SK-N-SH (cell line): ENCODE results near the gene PARD3B. TPM values are rescaled to one million over a fixed set of nuclear protein-coding genes. Genes with fewer than 3 reads are reported as not detected.

ENCODE experiments used
- CTCF ChIA-PET: fragments of 300-600, 350-600 bp; formaldehyde crosslinking; extraction: SDS; loops from one replicate; lab custom pipeline; 2021; lab: Yijun Ruan, JAX
- POLR2A ChIA-PET: fragments of 350-600 bp; sonication (Branson Sonifier 250); formaldehyde crosslinking; extraction: SDS; loops from one replicate; lab custom pipeline; 2020; ENCODE audit warnings: antibody characterized with exemption, inconsistent platforms; lab: Yijun Ruan, JAX
- DNase-seq: peaks from one replicate; pipeline ENCODE4 v3.0.0; 2012
- H2AFZ ChIP-seq: fragments of 200-600 bp; sonication (generic); 2 replicates; pipeline ENCODE4 v1.8.1; 2016; ENCODE audit warnings: antibody characterized with exemption, mild to moderate bottlenecking, low read depth
- H3F3A ChIP-seq: fragments of 200-600 bp; sonication (generic); replicated peaks from 2 replicates; pipeline ENCODE3; 2016; ENCODE audit warnings: antibody characterized with exemption, mild to moderate bottlenecking; ENCODE audit not compliant: insufficient read depth
- H3K27ac ChIP-seq, 2 experiments: fragments of 200-500 bp in 1 of 2; fragments of 200-600 bp in 1 of 2; sonication (Bioruptor generic) in 1 of 2; sonication (generic), shearing (Covaris generic) in 1 of 2; 2 replicates each; pipeline versions ENCODE4 v1.5.1 to v1.6.1; 2014 to 2016; ENCODE audit warnings: low read depth in 2 of 2, inconsistent platforms in 1 of 2, low read length in 1 of 2, mild to moderate bottlenecking in 1 of 2, mixed read lengths in 1 of 2
- H3K27me3 ChIP-seq: fragments of 200-600 bp; sonication (generic), shearing (Covaris generic); 2 replicates; pipeline ENCODE4 v1.6.1; 2016; ENCODE audit warnings: mixed run types; ENCODE audit not compliant: insufficient read depth
- H3K36me3 ChIP-seq, 2 experiments: fragments of 200-500 bp in 1 of 2; fragments of 200-600 bp in 1 of 2; sonication (Bioruptor generic) in 1 of 2; sonication (generic) in 1 of 2; replicated peaks in 1 of 2; 2 replicates each; pipeline versions ENCODE3 to v1.5.1; 2014 to 2016; ENCODE audit warnings: low read length in 1 of 2, mild to moderate bottlenecking in 1 of 2; ENCODE audit not compliant: insufficient read depth in 2 of 2, control insufficient read depth in 1 of 2
- H3K4me1 ChIP-seq, 2 experiments: fragments of 200-500 bp in 1 of 2; fragments of 200-600 bp in 1 of 2; sonication (Bioruptor generic) in 1 of 2; sonication (generic), shearing (Covaris generic) in 1 of 2; 2 replicates each; pipeline versions ENCODE4 v1.5.1 to v1.6.1; 2014 to 2016; ENCODE audit warnings: low read depth in 1 of 2, low read length in 1 of 2, mixed run types in 1 of 2; ENCODE audit not compliant: insufficient read depth in 2 of 2, control insufficient read depth in 1 of 2
- H3K4me2 ChIP-seq: fragments of 200-600 bp; sonication (generic), shearing (Covaris generic); 2 replicates; pipeline ENCODE4 v1.6.1; 2017; ENCODE audit warnings: mixed run types
- H3K4me3 ChIP-seq, 2 experiments: fragments of 200-500 bp in 1 of 2; fragments of 200-600 bp in 1 of 2; sonication (Bioruptor generic) in 1 of 2; sonication (generic), shearing (Covaris generic) in 1 of 2; 2 replicates each; pipeline versions ENCODE4 v1.5.1 to v1.8.1; 2014 to 2016; ENCODE audit warnings: low read depth in 2 of 2, inconsistent platforms in 1 of 2, low read length in 1 of 2, mild to moderate bottlenecking in 1 of 2, mixed read lengths in 1 of 2, moderate library complexity in 1 of 2
- H3K79me2 ChIP-seq: fragments of 200-600 bp; sonication (generic); 2 replicates; pipeline ENCODE4 v1.8.1; 2017; ENCODE audit warnings: mild to moderate bottlenecking; ENCODE audit not compliant: insufficient read depth
- H3K9ac ChIP-seq: fragments of 200-600 bp; sonication (generic); 2 replicates; pipeline ENCODE4 v1.6.1; 2017; ENCODE audit warnings: mixed run types
- H3K9me2 ChIP-seq: fragments of 200-600 bp; sonication (generic); 2 replicates; pipeline ENCODE4 v1.6.1; 2017; ENCODE audit warnings: mixed run types
- H3K9me3 ChIP-seq: fragments of 200-600 bp; sonication (generic); 2 replicates; pipeline ENCODE4 v1.6.1; 2017; ENCODE audit warnings: mixed run types, mild to moderate bottlenecking, moderate library complexity
- H4K20me1 ChIP-seq: fragments of 200-600 bp; sonication (generic); 2 replicates; pipeline ENCODE4 v1.6.1; 2017; ENCODE audit warnings: mild to moderate bottlenecking, mixed run types; ENCODE audit not compliant: insufficient read depth
- CTCF ChIP-seq: fragments of 200-600 bp; sonication (generic); IDR thresholded peaks from 2 replicates; pipeline ENCODE4 v1.6.1; 2017; ENCODE audit warnings: antibody characterized with exemption, mild to moderate bottlenecking, moderate library complexity
- EZH2phosphoT487 ChIP-seq: fragments of 200-600 bp; sonication (generic); IDR thresholded peaks from 2 replicates; pipeline ENCODE4 v1.6.1; 2017; ENCODE audit warnings: low read depth, mixed run types, mild to moderate bottlenecking, antibody characterized with exemption, moderate library complexity, borderline replicate concordance
- FOSL2 ChIP-seq: IDR thresholded peaks from 2 replicates; pipeline ENCODE4 v1.4.0; 2012; ENCODE audit warnings: low read depth, mild to moderate bottlenecking, moderate library complexity, borderline replicate concordance
- FOXJ3 ChIP-seq: sonication (generic); formaldehyde crosslinking; IDR thresholded peaks from 2 replicates; pipeline ENCODE4 v1.5.1; 2020; ENCODE audit warnings: mild to moderate bottlenecking, missing genetic modification reagents
- FOXM1 ChIP-seq: IDR thresholded peaks from 2 replicates; pipeline ENCODE4 v1.4.0; 2012; ENCODE audit warnings: low read depth, mild to moderate bottlenecking
- GABPA ChIP-seq: IDR thresholded peaks from 2 replicates; pipeline ENCODE4 v1.4.0; 2012; ENCODE audit warnings: low read depth, mild to moderate bottlenecking
- GATA2 ChIP-seq: sonication (generic); formaldehyde crosslinking; IDR thresholded peaks from 2 replicates; pipeline ENCODE4 v1.5.0; 2020; ENCODE audit warnings: mild to moderate bottlenecking, missing genetic modification reagents
- IRF3 ChIP-seq: fragments of 150-350 bp; IDR thresholded peaks from 2 replicates; pipeline ENCODE4 v1.6.1; 2016; ENCODE audit warnings: mild to moderate bottlenecking, low read depth, low read length
- JUND ChIP-seq: IDR thresholded peaks from 2 replicates; pipeline ENCODE4 v1.4.0; 2012
- MEF2A ChIP-seq: IDR thresholded peaks from 2 replicates; pipeline ENCODE4 v1.4.0; 2012; ENCODE audit warnings: low read depth, borderline replicate concordance
- MXI1 ChIP-seq: IDR thresholded peaks from 2 replicates; pipeline ENCODE4 v1.6.1; 2012; ENCODE audit warnings: mild to moderate bottlenecking, low read depth, low read length, improper control_type of control experiment
- NRF1 ChIP-seq: IDR thresholded peaks from 2 replicates; pipeline ENCODE4 v1.6.1; 2012; ENCODE audit warnings: low read depth, mild to moderate bottlenecking, low read length
- PBX3 ChIP-seq: IDR thresholded peaks from 2 replicates; pipeline ENCODE4; 2012
- POLR2AphosphoS5 ChIP-seq: IDR thresholded peaks from 2 replicates; pipeline ENCODE4 v1.6.1; 2012; ENCODE audit warnings: low read depth, low read length
- RAD21 ChIP-seq: IDR thresholded peaks from 2 replicates; pipeline ENCODE4 v1.6.1; 2012; ENCODE audit warnings: mild to moderate bottlenecking, low read length
- RFX5 ChIP-seq: IDR thresholded peaks from 2 replicates; pipeline ENCODE4 v1.6.1; 2012; ENCODE audit warnings: mild to moderate bottlenecking, improper control_type of control experiment, low read length
- RXRA ChIP-seq: IDR thresholded peaks from 2 replicates; pipeline ENCODE4 v1.4.0; 2012; ENCODE audit warnings: low read depth, mild to moderate bottlenecking, borderline replicate concordance
- TAF1 ChIP-seq: IDR thresholded peaks from 2 replicates; pipeline ENCODE4 v1.6.1; 2012; ENCODE audit warnings: low read depth, mild to moderate bottlenecking, low read length, moderate library complexity, borderline replicate concordance
- TEAD4 ChIP-seq: IDR thresholded peaks from 2 replicates; pipeline ENCODE4 v1.4.0; 2012; ENCODE audit warnings: mild to moderate bottlenecking, borderline replicate concordance; ENCODE audit not compliant: insufficient read depth
- USF2 ChIP-seq: fragments of 150-350 bp; IDR thresholded peaks from 2 replicates; pipeline ENCODE4 v1.6.1; 2017; ENCODE audit warnings: antibody characterized with exemption, low read length, low read depth, borderline replicate concordance
- WGBS: methylation state at CpG from one replicate; pipeline ENCODE4 v1.1.6; 2017; ENCODE audit warnings: low lambda C conversion rate; 5-methylcytosine and 5-hydroxymethylcytosine counted together
- polyA plus RNA-seq, 3 experiments: library from polyadenylated mRNA; depleted of rRNA; stranded (reverse); fragments of >200 nt; gene quantifications; 2 replicates each; pipeline ENCODE4 v1.2.3, GENCODE V29; 2012

Gene PARD3B
- polyA plus RNA-seq, 1 of the 3 experiments (the other 2 are of a cell fraction), result 0.87 TPM

GRCh38 chr2:204638471-204639194 is 93.4 kb downstream of the PARD3B start:
- Histone ChIP-seq H3K4me2 (no peak overlapping the region), H3K4me1 (no peaks in the 10 kb centered on the region), H3K36me3 (no peaks in the 10 kb centered on the region), H3K27me3 (no peaks in the 10 kb centered on the region), H3K9ac (no peak overlapping the region), H3K27ac (no peak overlapping the region), H3K79me2 (no peaks in the 10 kb centered on the region), H2AFZ (no peak overlapping the region), H3F3A (no peaks in the 10 kb centered on the region), H4K20me1 (no peaks in the 10 kb centered on the region), H3K9me3 (no peaks in the 10 kb centered on the region), H3K4me3 (no peak overlapping the region), H3K9me2 (no peaks in the 10 kb centered on the region)
- TF ChIP-seq TAF1, result no peak
- TF ChIP-seq MXI1, result no peak
- TF ChIP-seq CTCF, result no peak
- no peak for TF ChIP-seq NRF1
- no peak for TF ChIP-seq POLR2AphosphoS5
- no peak for TF ChIP-seq FOXJ3 (CRISPR knock-in tag)
- TF ChIP-seq FOSL2, result no peak
- no peak for TF ChIP-seq PBX3
- ChIA-PET CTCF (interaction anchor here (1.2 kb wide), 1 partner anchor 53 kb away, joined by 3 read pairs; no protein-coding TSS in a partner anchor), POLR2A (no interaction called here)
- DNase-seq, result no peak
- WGBS, result 84% methylated on average over 4 of the region's 4 CpGs

GRCh38 chr2:204643326-204643725 is 98.1 kb downstream of the PARD3B start:
- no peaks in the 10 kb centered on the region for H3K9me2 ChIP-seq
- H3F3A ChIP-seq, result peaks cover 11% of the 10 kb centered on the region
- no peak overlapping the region for H3K4me2 ChIP-seq
- H3K27me3 ChIP-seq, result no peaks in the 10 kb centered on the region
- WGBS, result 94% methylated on average over 4 of the region's 4 CpGs
- no peak overlapping the region for H3K27ac ChIP-seq
- no peaks in the 10 kb centered on the region for H3K36me3 ChIP-seq
- H3K4me3 ChIP-seq, result no peak overlapping the region
- no peaks in the 10 kb centered on the region; a peak in 1 of 4 replicates for H3K4me1 ChIP-seq
- H2AFZ ChIP-seq, result no peak overlapping the region
- no peak for DNase-seq
- no peaks in the 10 kb centered on the region for H4K20me1 ChIP-seq
- no peak overlapping the region for H3K9ac ChIP-seq
- no peaks in the 10 kb centered on the region for H3K9me3 ChIP-seq
- CTCF ChIA-PET, result no interaction called here
- POLR2A ChIA-PET, result no interaction called here
- H3K79me2 ChIP-seq, result no peaks in the 10 kb centered on the region
- TF ChIP-seq PBX3, result no peak
- TF ChIP-seq JUND, result no peak
- no peak for TF ChIP-seq GATA2 (CRISPR knock-in tag)
- no peak for TF ChIP-seq TEAD4
- no peak for TF ChIP-seq FOXJ3 (CRISPR knock-in tag)
- no peak for TF ChIP-seq GABPA
- TF ChIP-seq EZH2phosphoT487, result no peak
- TF ChIP-seq RXRA, result no peak
- TF ChIP-seq IRF3, result no peak
- TF ChIP-seq MEF2A, result no peak
- TF ChIP-seq RAD21, result no peak
- TF ChIP-seq MXI1, result no peak
- TF ChIP-seq RFX5, result no peak
- TF ChIP-seq USF2, result no peak
- no peak for TF ChIP-seq FOXM1
